IPS-18c (cell line): ENCODE data around the gene PLCE1.
"Not testable (repeated sequence)": the region's sequence is repeated elsewhere in the genome, so short reads cannot be mapped to it uniquely, and the experiment has no call there.

ENCODE experiments used
- H3K4me3 ChIP-seq: 2 replicates; pipeline ENCODE4 v1.7.0; 2013; ENCODE audit warnings: low read depth, mild to moderate bottlenecking, low read length, moderate library complexity; ENCODE audit not compliant: insufficient read depth
- H3K9me3 ChIP-seq: one replicate; pipeline ENCODE4 v1.6.1; 2013; ENCODE audit warnings: mild to moderate bottlenecking, low read length, moderate library complexity; ENCODE audit not compliant: control insufficient read depth, insufficient read depth

The PLCE1 gene

GRCh38 chr10:93993782-93994437 lies at the start of gene PLCE1:
Gene PLCE1 (plus strand): TSS chr10:93993931. CDS start chr10:94031047, 37,116 bp downstream.
- Histone ChIP-seq H3K4me3 (peak within 1 kb of the TSS; percentile 68), H3K9me3 (no peaks in the 10 kb centered on the region)

- Histone ChIP-seq H3K9me3 (no peaks in the 10 kb centered on the region), H3K4me3 (no peak overlapping the region)
These were observed 47.9 kb upstream of the PLCE1 start for GRCh38 chr10:93945819-93946218.

GRCh38 chr10:93947055-93947454 lies 46.7 kb upstream of the PLCE1 start:
- Histone ChIP-seq H3K9me3 (no peaks in the 10 kb centered on the region), H3K4me3 (no peak overlapping the region)

- H3K4me3 ChIP-seq = no peak overlapping the region
- no peaks in the 10 kb centered on the region for H3K9me3 ChIP-seq
These were observed 46.2 kb upstream of the PLCE1 start for GRCh38 chr10:93947524-93947923.

- Histone ChIP-seq H3K4me3 (no peak overlapping the region), H3K9me3 (no peaks in the 10 kb centered on the region)
These were observed 41.8 kb upstream of the PLCE1 start for GRCh38 chr10:93951905-93952304.

GRCh38 chr10:93954299-93954698 lies 39.4 kb upstream of the PLCE1 start:
- Histone ChIP-seq H3K9me3 (no peaks in the 10 kb centered on the region), H3K4me3 (no peak overlapping the region)

GRCh38 chr10:93954726-93955363 lies 38.9 kb upstream of the PLCE1 start:
- Histone ChIP-seq H3K9me3 (no peaks in the 10 kb centered on the region), H3K4me3 (no peak overlapping the region)

GRCh38 chr10:93958834-93959233 lies 34.9 kb upstream of the PLCE1 start:
- Histone ChIP-seq H3K9me3 (no peaks in the 10 kb centered on the region), H3K4me3 (no peak overlapping the region)

GRCh38 chr10:93960988-93961387 lies 32.7 kb upstream of the PLCE1 start:
- not testable (repeated sequence) for H3K9me3 ChIP-seq, H3K4me3 ChIP-seq

GRCh38 chr10:93962973-93963372 lies 30.8 kb upstream of the PLCE1 start:
- H3K9me3 ChIP-seq = no peaks in the 10 kb centered on the region
- H3K4me3 ChIP-seq = no peak overlapping the region

GRCh38 chr10:93963434-93963833 lies 30.3 kb upstream of the PLCE1 start:
- no peaks in the 10 kb centered on the region for H3K9me3 ChIP-seq
- H3K4me3 ChIP-seq = no peak overlapping the region

- peaks cover 2% of the 10 kb centered on the region for H3K9me3 ChIP-seq
- H3K4me3 ChIP-seq = no peak overlapping the region
These were observed 27.8 kb upstream of the PLCE1 start for GRCh38 chr10:93965911-93966310.

GRCh38 chr10:93967756-93968155 lies 26.0 kb upstream of the PLCE1 start:
- peaks cover 2% of the 10 kb centered on the region for H3K9me3 ChIP-seq
- no peak overlapping the region for H3K4me3 ChIP-seq

GRCh38 chr10:93968540-93968945 lies 25.2 kb upstream of the PLCE1 start:
- Histone ChIP-seq H3K9me3 (peaks cover 2% of the 10 kb centered on the region), H3K4me3 (no peak overlapping the region)

GRCh38 chr10:93970433-93971010 lies 23.2 kb upstream of the PLCE1 start:
- not testable (repeated sequence) for H3K9me3 ChIP-seq, H3K4me3 ChIP-seq

GRCh38 chr10:93973748-93974445 lies 19.8 kb upstream of the PLCE1 start:
- Histone ChIP-seq H3K9me3 (peaks cover 2% of the 10 kb centered on the region), H3K4me3 (no peak overlapping the region)

GRCh38 chr10:93977442-93977841 lies 16.3 kb upstream of the PLCE1 start:
- Histone ChIP-seq H3K4me3 (no peak overlapping the region), H3K9me3 (no peaks in the 10 kb centered on the region)

GRCh38 chr10:93980486-93980885 lies 13.2 kb upstream of the PLCE1 start:
- Histone ChIP-seq H3K9me3 (no peaks in the 10 kb centered on the region), H3K4me3 (no peak overlapping the region)
